GM12865 (cell line): ENCODE results near the gene SORL1.
A peak's percentile ranks its signal among the peaks of the same experiment; 100 is the strongest.

Experiments
- DNase-seq: peaks from one replicate; pipeline ENCODE4 v3.0.0; 2010; ENCODE audit warnings: low read depth
- H3K4me3 ChIP-seq: 2 replicates; pipeline ENCODE4 v1.5.1; 2011; ENCODE audit warnings: mild to moderate bottlenecking, low read depth, low read length, control low read depth
- CTCF ChIP-seq: IDR thresholded peaks from 2 replicates; pipeline ENCODE4 v1.5.1; 2011; ENCODE audit warnings: low read length, control low read depth, low read depth, inconsistent platforms; ENCODE audit not compliant: insufficient read depth; ENCODE audit errors: missing control alignments

SORL1 gene

GRCh38 chr11:121534131-121535093, 82.3 kb downstream of the SORL1 start:
- no peak for DNase-seq
- TF ChIP-seq CTCF = no peak
- H3K4me3 ChIP-seq = no peak overlapping the region

- DNase-seq = no peak
- no peak for TF ChIP-seq CTCF
- no peak overlapping the region for H3K4me3 ChIP-seq
These were observed 83.1 kb downstream of the SORL1 start for GRCh38 chr11:121535129-121535796.

GRCh38 chr11:121536126-121536525, 84.0 kb downstream of the SORL1 start:
- TF ChIP-seq CTCF = no peak
- no peak overlapping the region for H3K4me3 ChIP-seq
- DNase-seq = no peak

GRCh38 chr11:121538054-121538453, 85.9 kb downstream of the SORL1 start:
- no peak for TF ChIP-seq CTCF
- H3K4me3 ChIP-seq = no peak overlapping the region
- DNase-seq = peak; percentile 67

GRCh38 chr11:121539000-121539399, 86.9 kb downstream of the SORL1 start:
- no peak overlapping the region for H3K4me3 ChIP-seq
- TF ChIP-seq CTCF = no peak
- DNase-seq = peak; percentile 66

- peak; percentile 23 for DNase-seq
- no peak for TF ChIP-seq CTCF
These were observed 88.5 kb downstream of the SORL1 start for GRCh38 chr11:121540627-121541026.

More at GRCh38 chr11:121540627-121541026, 88.5 kb downstream of the SORL1 start:
- no peak overlapping the region for H3K4me3 ChIP-seq
